Measurements from ENCODE around the gene DUSP7. TPM values are rescaled to one million over a fixed set of nuclear protein-coding genes. Genes with fewer than 3 reads are reported as not detected.
A peak's percentile ranks its signal among the peaks of the same experiment; 100 is the strongest.

The DUSP7 gene
- polyA plus RNA-seq, 3 donors: 2.8 to 36.8 (median 3.9) TPM

GRCh38 chr3:52090131-52090932 is 34.0 kb upstream of the DUSP7 start:
- no peak overlapping the region for H3K4me3 Mint-ChIP-seq
- H3K4me2 ChIP-seq (replicated peaks; ENCODE audit: extremely low read depth, low read length, poor library complexity, severe bottlenecking): no peak overlapping the region
- TF ChIP-seq CTCF (IDR thresholded peaks at IDR 0.05): no peak
- peaks cover 57% of the 10 kb centered on the region for H3K4me1 Mint-ChIP-seq
- peak overlapping the region in 6 of 7 donors; percentile 23 to 92 (median 66) for H3K27ac Mint-ChIP-seq
- intact Hi-C loops (cut with micrococcal nuclease): no loop called here
- peaks cover 18 to 35% of the 10 kb centered on the region in 2 donors for H3K36me3 Mint-ChIP-seq
- H3K4me1 ChIP-seq (ENCODE audit: control insufficient read depth in 1 of 2, insufficient read depth in 2 of 2, low read length in 2 of 2): peaks cover 45 to 60% of the 10 kb centered on the region in 2 donors
- H3K27ac ChIP-seq (ENCODE audit: low read depth in 1 of 2, low read length in 2 of 2): peak overlapping the region in 1 of 2 donors; percentile 84
- peaks cover 5 to 9% of the 10 kb centered on the region in 2 donors for H3K36me3 ChIP-seq (replicated peaks in 1 of 2; ENCODE audit: control insufficient read depth in 1 of 2, insufficient read depth in 2 of 2, low read length in 2 of 2)
- no peak overlapping the region for H3K4me3 ChIP-seq (replicated peaks in 1 of 3; ENCODE audit: low read depth in 2 of 3, low read length in 3 of 3)
- H3K27me3 ChIP-seq (ENCODE audit: control insufficient read depth in 2 of 2, insufficient read depth in 2 of 2, low read length in 2 of 2): no peaks in the 10 kb centered on the region
- peak in 2 of 3 donors; percentile 14 to 62 for DNase-seq
- H4K20me1 ChIP-seq (ENCODE audit: insufficient read depth, low read length): no peaks in the 10 kb centered on the region
- no peaks in the 10 kb centered on the region for H3K27me3 Mint-ChIP-seq (ENCODE audit: low read depth in 3 of 3)
- H3K9me3 Mint-ChIP-seq: no peaks in the 10 kb centered on the region
- H3K79me2 ChIP-seq (ENCODE audit: insufficient read depth, low read length): no peaks in the 10 kb centered on the region
- H2AFZ ChIP-seq (ENCODE audit: insufficient read depth, low read depth, low read length, poor library complexity, severe bottlenecking): no peak overlapping the region
- no peak overlapping the region for H3K9ac ChIP-seq (ENCODE audit: insufficient read depth, low read length, poor library complexity, severe bottlenecking)
- H3K9me3 ChIP-seq (replicated peaks in 1 of 2; ENCODE audit: control insufficient read depth in 1 of 2, insufficient read depth in 1 of 2, low read length in 2 of 2): no peaks in the 10 kb centered on the region
- 66% methylated on average over 11 of the region's 12 CpGs for WGBS (ENCODE audit: insufficient coverage)

- H3K9ac ChIP-seq (ENCODE audit: insufficient read depth, low read length, poor library complexity, severe bottlenecking): no peak overlapping the region
- no peak overlapping the region for H2AFZ ChIP-seq (ENCODE audit: insufficient read depth, low read depth, low read length, poor library complexity, severe bottlenecking)
- intact Hi-C loops (cut with micrococcal nuclease): loop anchor here in 1 of 2 donors (2.0 kb wide), 2 partner anchors 27 to 33 kb away; no protein-coding TSS in a partner anchor
- no peak overlapping the region for H3K4me3 ChIP-seq (replicated peaks in 1 of 3; ENCODE audit: low read depth in 2 of 3, low read length in 3 of 3)
- peaks cover 5 to 9% of the 10 kb centered on the region in 2 donors for H3K36me3 ChIP-seq (replicated peaks in 1 of 2; ENCODE audit: control insufficient read depth in 1 of 2, insufficient read depth in 2 of 2, low read length in 2 of 2)
- Mint-ChIP-seq H3K27ac (peak overlapping the region in 5 of 7 donors; percentile 13 to 92 (median 50)), H3K36me3 (peaks cover 14 to 31% of the 10 kb centered on the region in 2 donors), H3K4me1 (peaks cover 57% of the 10 kb centered on the region), H3K4me3 (no peak overlapping the region), H3K27me3 (ENCODE audit: low read depth in 3 of 3) (no peaks in the 10 kb centered on the region), H3K9me3 (no peaks in the 10 kb centered on the region)
- no CpG with 5 or more reads among the region's 4 CpGs for whole genome bisulfite sequencing (ENCODE audit: insufficient coverage)
- H3K4me1 ChIP-seq (ENCODE audit: control insufficient read depth in 1 of 2, insufficient read depth in 2 of 2, low read length in 2 of 2): peaks cover 45 to 60% of the 10 kb centered on the region in 2 donors
- H3K27me3 ChIP-seq (ENCODE audit: control insufficient read depth in 2 of 2, insufficient read depth in 2 of 2, low read length in 2 of 2): no peaks in the 10 kb centered on the region
- TF ChIP-seq CTCF (IDR thresholded peaks at IDR 0.05): no peak
- no peaks in the 10 kb centered on the region for H3K79me2 ChIP-seq (ENCODE audit: insufficient read depth, low read length)
- H3K9me3 ChIP-seq (replicated peaks in 1 of 2; ENCODE audit: control insufficient read depth in 1 of 2, insufficient read depth in 1 of 2, low read length in 2 of 2): no peaks in the 10 kb centered on the region
- peak overlapping the region in 1 of 2 donors; percentile 84 for H3K27ac ChIP-seq (ENCODE audit: low read depth in 1 of 2, low read length in 2 of 2)
- no peak for DNase-seq
- H4K20me1 ChIP-seq (ENCODE audit: insufficient read depth, low read length): no peaks in the 10 kb centered on the region
- H3K4me2 ChIP-seq (replicated peaks; ENCODE audit: extremely low read depth, low read length, poor library complexity, severe bottlenecking): no peak overlapping the region
Observed at GRCh38 chr3:52089691-52090090, 33.3 kb upstream of the DUSP7 start.
